ENCODE data around the gene NLRC4. TPM values are rescaled to one million over a fixed set of nuclear protein-coding genes. Genes with fewer than 3 reads are reported as not detected.

Gene NLRC4
- total RNA-seq, 1 experiment from 2014 or later, result not detected

GRCh38 chr2:32258242-32258641 lies 6.4 kb downstream of the NLRC4 start:
- no peaks in the 10 kb centered on the region for H3K79me1 ChIP-seq (ENCODE audit: insufficient read depth, low read depth, low read length, poor library complexity, severe bottlenecking)
- no peak overlapping the region for H4K8ac ChIP-seq (replicated peaks; ENCODE audit: insufficient read length, low read depth, low read length)
- DNase-seq, result no peak
- H2BK120ac ChIP-seq (ENCODE audit: low read depth, low read length, poor library complexity, severe bottlenecking), result no peak overlapping the region
- H3K27ac ChIP-seq (ENCODE audit: insufficient read length, low read depth, low read length), result no peak overlapping the region
- no peak overlapping the region for H3T11ph ChIP-seq (ENCODE audit: low read length)
- H4K20me1 ChIP-seq (ENCODE audit: control insufficient read depth, insufficient read depth, insufficient read length), result no peaks in the 10 kb centered on the region
- Mint-ChIP-seq H3K9me3 (no peaks in the 10 kb centered on the region), H3K27me3 (ENCODE audit: low read depth) (peaks cover 2% of the 10 kb centered on the region), H3K4me1 (no peaks in the 10 kb centered on the region), H3K36me3 (ENCODE audit: insufficient read depth in 1 of 3, low read depth in 3 of 3) (no peaks in the 10 kb centered on the region; a peak in 1 of 7 replicates), H3K4me3 (no peak overlapping the region), H3K27ac (peak overlapping the region in 1 of 3 experiments; percentile 48; a peak in 1 of 7 replicates)
- H4K91ac ChIP-seq (ENCODE audit: insufficient read length, low read depth, low read length), result no peak overlapping the region
- no CpG with 5 or more reads among the region's 13 CpGs for WGBS (ENCODE audit: extremely low coverage, insufficient read length, low lambda C conversion rate)
- H2BK5ac ChIP-seq (ENCODE audit: insufficient read length, low read length), result no peak overlapping the region
- no peak overlapping the region for H3K9ac ChIP-seq (ENCODE audit: extremely low read depth, insufficient read length, low read length)
- H2AK5ac ChIP-seq (ENCODE audit: insufficient read length, low read length), result no peak overlapping the region
- no peak overlapping the region for H3K14ac ChIP-seq (ENCODE audit: insufficient read depth, low read length)
- H3K79me2 ChIP-seq (ENCODE audit: insufficient read depth, low read length), result no peaks in the 10 kb centered on the region
- H3K56ac ChIP-seq (ENCODE audit: insufficient read length, low read depth, low read length), result no peak overlapping the region
- H3K23ac ChIP-seq (ENCODE audit: insufficient read length, low read depth, low read length), result no peak overlapping the region
- no peak overlapping the region for H2BK15ac ChIP-seq (ENCODE audit: low read depth, low read length)
- H2BK12ac ChIP-seq (ENCODE audit: insufficient read length, low read depth, low read length), result no peak overlapping the region
- no peak overlapping the region for H2BK20ac ChIP-seq (ENCODE audit: low read depth, low read length, poor library complexity, severe bottlenecking)
- no peak overlapping the region for H4K5ac ChIP-seq (ENCODE audit: insufficient read length, low read depth, low read length)
- no peak for TF ChIP-seq CTCF (conservative IDR thresholded peaks at IDR 0.05)
- no peak overlapping the region for H3K4ac ChIP-seq (ENCODE audit: low read depth, low read length)
- no peaks in the 10 kb centered on the region for H3K23me2 ChIP-seq (ENCODE audit: insufficient read length, low read depth, low read length, poor library complexity, severe bottlenecking)
- no peak overlapping the region for H3K18ac ChIP-seq (ENCODE audit: insufficient read length, low read depth, low read length)
- H3K9me3 ChIP-seq (ENCODE audit: control insufficient read depth, low read depth, low read length), result no peaks in the 10 kb centered on the region
- H3K27me3 ChIP-seq (ENCODE audit: insufficient read depth, low read length), result no peaks in the 10 kb centered on the region
- no peaks in the 10 kb centered on the region for H3K4me1 ChIP-seq (ENCODE audit: insufficient read depth, low read length)
- H2AFZ ChIP-seq (ENCODE audit: low read length), result no peak overlapping the region
- H3K4me2 ChIP-seq (ENCODE audit: insufficient read depth, insufficient read length, low read length), result no peak overlapping the region

All from H9 (cell line).